ENCODE results near the gene NFIA. TPM values are rescaled to one million over a fixed set of nuclear protein-coding genes. Genes with fewer than 3 reads are reported as not detected.
A peak's percentile ranks its signal among the peaks of the same experiment; 100 is the strongest.

NFIA gene
- total and polyA plus RNA-seq, 2 of the 13 experiments (the other 11 are each of a cell fraction or from before 2014, with no cell fraction given): 14.7 to 28.5 TPM

DNA sequence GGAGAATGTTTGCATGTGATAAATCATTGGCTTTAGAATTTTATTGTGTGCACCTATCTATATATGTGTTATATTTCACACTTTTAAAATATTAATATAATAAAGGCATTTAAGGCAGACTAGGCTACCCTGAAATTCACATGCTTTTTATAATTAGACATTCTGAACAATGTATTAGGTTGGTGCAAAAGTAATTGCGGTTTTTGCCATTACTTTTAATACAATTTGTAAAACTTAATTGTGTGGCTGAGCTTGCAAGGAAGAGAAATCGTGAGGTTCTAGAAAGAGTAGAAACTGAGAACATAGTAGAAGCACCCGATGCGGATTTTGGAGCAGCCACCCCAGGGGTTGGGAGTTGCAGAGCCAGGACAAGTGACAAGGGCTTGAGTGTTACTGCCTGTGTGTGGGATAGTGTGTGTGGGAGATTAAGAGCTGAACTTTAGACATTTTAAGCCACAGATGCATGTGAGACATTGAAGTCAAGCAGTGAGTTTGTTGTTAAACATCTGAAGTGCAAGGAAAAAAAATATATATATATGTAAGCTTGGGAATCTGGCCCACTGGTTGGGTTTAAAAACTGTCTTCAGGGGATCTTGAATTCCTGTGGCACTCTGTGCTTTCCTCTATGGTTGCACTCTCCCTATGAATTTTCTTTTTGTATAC lies 398.0 kb downstream of the NFIA start:
- Histone ChIP-seq H3K36me3 (replicated peaks in 1 of 2; ENCODE audit: control insufficient read depth in 1 of 2, insufficient read depth in 2 of 2, low read length in 2 of 2) (no peaks in the 10 kb centered on the region), H3K4me3 (replicated peaks in 1 of 3; ENCODE audit: insufficient read depth in 1 of 3, low read depth in 2 of 3, low read length in 3 of 3) (no peak overlapping the region), H3K4me1 (ENCODE audit: insufficient read depth, low read length) (no peaks in the 10 kb centered on the region), H3K27ac (ENCODE audit: extremely low read length, insufficient read depth, low read length) (no peak overlapping the region), H3K9ac (ENCODE audit: insufficient read depth, low read depth, low read length) (no peak overlapping the region), H3K79me2 (ENCODE audit: insufficient read depth, low read length) (no peaks in the 10 kb centered on the region), H3K9me3 (ENCODE audit: low read length) (no peaks in the 10 kb centered on the region), H3K4me2 (ENCODE audit: low read depth, low read length) (no peak overlapping the region), H3K27me3 (ENCODE audit: control insufficient read depth in 1 of 2, insufficient read depth in 2 of 2, low read length in 2 of 2) (peaks cover 0 to 12% of the 10 kb centered on the region in 2 experiments; a peak in 1 of 5 replicates), H4K20me1 (ENCODE audit: insufficient read depth, low read length) (0 out of 2 replicates have a peak, but pooled peaks cover 2% of the 10 kb centered on the region), H2AFZ (ENCODE audit: low read length) (no peak overlapping the region)
- POLR2A ChIA-PET: no interaction called here
- in situ Hi-C loops (cut with HindIII; ENCODE audit: extremely low pct_ligation_motif_present, low pct_unique_long_range_greater_than_20kb): no loop called here
- CTCF ChIA-PET (ENCODE audit: low intra/inter-chr PET ratio, low total read pairs): no interaction called here
- intact Hi-C loops (cut with micrococcal nuclease; ENCODE audit: unreplicated experiment): no loop called here
- no TSS peak for BruUV-seq (replicated peaks)
- no peak for ATAC-seq
- 23% methylated on average over 4 of the region's 4 CpGs for WGBS (ENCODE audit: low lambda C conversion rate)
- no peak for DNase-seq (ENCODE audit: low spot score)
- no peak for FAIRE-seq
- TF ChIP-seq ARHGAP35 (CRISPR knock-in tag; IDR thresholded peaks at IDR 0.05; ENCODE audit: borderline replicate concordance): no peak
- no peak for TF ChIP-seq ZNF296 (CRISPR knock-in tag; conservative IDR thresholded peaks at IDR 0.05)
- TF ChIP-seq, protein P1, sequence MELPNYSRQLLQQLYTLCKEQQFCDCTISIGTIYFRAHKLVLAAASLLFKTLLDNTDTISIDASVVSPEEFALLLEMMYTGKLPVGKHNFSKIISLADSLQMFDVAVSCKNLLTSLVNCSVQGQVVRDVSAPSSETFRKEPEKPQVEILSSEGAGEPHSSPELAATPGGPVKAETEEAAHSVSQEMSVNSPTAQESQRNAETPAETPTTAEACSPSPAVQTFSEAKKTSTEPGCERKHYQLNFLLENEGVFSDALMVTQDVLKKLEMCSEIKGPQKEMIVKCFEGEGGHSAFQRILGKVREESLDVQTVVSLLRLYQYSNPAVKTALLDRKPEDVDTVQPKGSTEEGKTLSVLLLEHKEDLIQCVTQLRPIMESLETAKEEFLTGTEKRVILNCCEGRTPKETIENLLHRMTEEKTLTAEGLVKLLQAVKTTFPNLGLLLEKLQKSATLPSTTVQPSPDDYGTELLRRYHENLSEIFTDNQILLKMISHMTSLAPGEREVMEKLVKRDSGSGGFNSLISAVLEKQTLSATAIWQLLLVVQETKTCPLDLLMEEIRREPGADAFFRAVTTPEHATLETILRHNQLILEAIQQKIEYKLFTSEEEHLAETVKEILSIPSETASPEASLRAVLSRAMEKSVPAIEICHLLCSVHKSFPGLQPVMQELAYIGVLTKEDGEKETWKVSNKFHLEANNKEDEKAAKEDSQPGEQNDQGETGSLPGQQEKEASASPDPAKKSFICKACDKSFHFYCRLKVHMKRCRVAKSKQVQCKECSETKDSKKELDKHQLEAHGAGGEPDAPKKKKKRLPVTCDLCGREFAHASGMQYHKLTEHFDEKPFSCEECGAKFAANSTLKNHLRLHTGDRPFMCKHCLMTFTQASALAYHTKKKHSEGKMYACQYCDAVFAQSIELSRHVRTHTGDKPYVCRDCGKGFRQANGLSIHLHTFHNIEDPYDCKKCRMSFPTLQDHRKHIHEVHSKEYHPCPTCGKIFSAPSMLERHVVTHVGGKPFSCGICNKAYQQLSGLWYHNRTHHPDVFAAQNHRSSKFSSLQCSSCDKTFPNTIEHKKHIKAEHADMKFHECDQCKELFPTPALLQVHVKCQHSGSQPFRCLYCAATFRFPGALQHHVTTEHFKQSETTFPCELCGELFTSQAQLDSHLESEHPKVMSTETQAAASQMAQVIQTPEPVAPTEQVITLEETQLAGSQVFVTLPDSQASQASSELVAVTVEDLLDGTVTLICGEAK (IDR thresholded peaks at IDR 0.05): peak; percentile 74
- TF ChIP-seq, protein P1 (CRISPR knock-in tag; IDR thresholded peaks at IDR 0.05): no peak
- no peak for TF ChIP-seq ZNF773 (CRISPR knock-in tag; IDR thresholded peaks at IDR 0.05; ENCODE audit: borderline replicate concordance)
- no peak for TF ChIP-seq SRF (IDR thresholded peaks at IDR 0.05; ENCODE audit: low read depth, low read length)
- TF ChIP-seq NCOR1 (IDR thresholded peaks at IDR 0.05; ENCODE audit: borderline replicate concordance, low read length): no peak
